HL-60 (cell line): Measurements from ENCODE around the gene SERPINA6.

Source experiments
- CTCF ChIP-seq: IDR thresholded peaks from one replicate; pipeline ENCODE4 v1.5.1; 2011; ENCODE audit warnings: low read length, control low read depth, inconsistent platforms; ENCODE audit not compliant: insufficient read depth
- POLR2AphosphoS5 ChIP-seq: IDR thresholded peaks from 2 replicates; pipeline ENCODE4 v1.6.1; 2012; ENCODE audit warnings: low read depth

GRCh38 chr14:94354638-94355185 is 31.6 kb upstream of the SERPINA6 start:
- TF ChIP-seq CTCF (no peak), POLR2AphosphoS5 (no peak)
